Adipose tissue (tissue), 3 donors: ENCODE measurements around the gene LYL1. TPM values are rescaled to one million over a fixed set of nuclear protein-coding genes. Genes with fewer than 3 reads are reported as not detected.

Experiments
- H3K27ac ChIP-seq: one replicate; pipeline ENCODE4 v1.5.1; 2013; ENCODE audit warnings: low read depth, low read length
- WGBS, 3 donors: extraction: QIAGEN DNeasy Blood & Tissue Kit; methylation state at CpG; one replicate each; pipeline ENCODE4 v1.1.7; 2013; 5-methylcytosine and 5-hydroxymethylcytosine counted together
- polyA plus RNA-seq, 3 donors: library from polyadenylated mRNA; stranded (reverse); fragments of 200-250 nt; gene quantifications; one replicate each; pipeline ENCODE4 v1.2.3, GENCODE V29; 2013
- donor health status: healthy with polysubstance abuse.
- donor health status: Bipolar disorder and iron deficiency.
- donor health status: healthy.

Gene LYL1
- polyA plus RNA-seq, 3 donors: 1.9 to 10.3 (median 7.9) TPM

GRCh38 chr19:13116282-13117175 is 13.9 kb upstream of the LYL1 start, which contains the start of gene TRMT1:
TSS of gene TRMT1 (minus strand) at chr19:13116740. CDS start at chr19:13116399, 341 bp downstream.
- WGBS, 3 donors: 0 to 1% (median 1%) methylated on average over 51 of the region's 51 CpGs

DNA sequence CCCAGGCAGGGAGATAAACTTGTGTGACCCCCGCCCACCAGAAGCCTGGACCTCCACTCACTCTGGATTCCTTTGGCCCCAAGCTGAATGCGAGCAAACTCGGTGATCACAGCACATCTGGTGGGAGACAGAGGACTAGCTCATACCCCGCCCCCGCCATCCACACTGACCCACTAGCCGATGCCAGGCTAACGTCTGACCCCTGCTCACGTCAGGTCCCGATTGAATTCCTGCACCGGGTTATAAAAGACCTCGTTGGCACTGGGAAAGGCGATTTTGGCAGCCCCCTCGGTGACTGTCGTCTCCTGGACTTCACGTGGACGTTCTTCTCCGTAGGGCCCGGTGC is 13.3 kb upstream of the LYL1 start:
- no peak overlapping the region for H3K27ac ChIP-seq
- 1 to 4% (median 1%) methylated on average over 18 of the region's 18 CpGs for WGBS, 3 donors

More at GRCh38 chr19:13116282-13117175, 13.9 kb upstream of the LYL1 start, which contains the start of gene TRMT1:
- no peak within 1 kb of the TSS for H3K27ac ChIP-seq

GRCh38 chr19:13112555-13112954 is 9.9 kb upstream of the LYL1 start:
- 94 to 98% (median 94%) methylated on average over 7 to 10 of the region's 10 CpGs for WGBS, 3 donors
- no peak overlapping the region for H3K27ac ChIP-seq

DNA sequence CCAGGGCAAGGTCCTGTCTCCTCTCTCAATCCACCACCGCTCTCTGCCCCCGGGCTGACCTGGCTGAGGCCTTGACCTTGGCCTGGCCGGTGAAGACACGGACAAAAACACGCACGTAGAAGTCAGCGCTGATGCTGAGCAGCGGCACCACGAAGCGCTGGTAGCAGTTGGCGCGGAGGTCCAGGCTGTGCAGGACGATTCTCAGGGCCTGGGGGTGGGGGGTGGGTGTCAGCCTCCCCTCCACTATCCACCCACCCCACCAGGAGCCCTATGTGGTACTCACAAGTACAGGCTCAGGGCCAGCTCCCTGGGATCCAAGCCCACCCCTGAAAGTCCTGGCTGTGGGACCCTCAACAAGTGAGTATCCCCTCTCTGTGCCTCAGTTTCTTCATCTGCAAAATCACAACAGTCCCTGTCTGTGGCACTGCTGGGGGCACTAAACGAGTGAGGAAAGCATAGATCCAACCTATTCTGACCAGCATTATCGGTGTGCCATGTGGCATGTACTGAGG is 7.5 kb upstream of the LYL1 start:
- no peak overlapping the region for H3K27ac ChIP-seq
- WGBS, 3 donors: 86 to 92% (median 92%) methylated on average over 15 of the region's 15 CpGs

DNA sequence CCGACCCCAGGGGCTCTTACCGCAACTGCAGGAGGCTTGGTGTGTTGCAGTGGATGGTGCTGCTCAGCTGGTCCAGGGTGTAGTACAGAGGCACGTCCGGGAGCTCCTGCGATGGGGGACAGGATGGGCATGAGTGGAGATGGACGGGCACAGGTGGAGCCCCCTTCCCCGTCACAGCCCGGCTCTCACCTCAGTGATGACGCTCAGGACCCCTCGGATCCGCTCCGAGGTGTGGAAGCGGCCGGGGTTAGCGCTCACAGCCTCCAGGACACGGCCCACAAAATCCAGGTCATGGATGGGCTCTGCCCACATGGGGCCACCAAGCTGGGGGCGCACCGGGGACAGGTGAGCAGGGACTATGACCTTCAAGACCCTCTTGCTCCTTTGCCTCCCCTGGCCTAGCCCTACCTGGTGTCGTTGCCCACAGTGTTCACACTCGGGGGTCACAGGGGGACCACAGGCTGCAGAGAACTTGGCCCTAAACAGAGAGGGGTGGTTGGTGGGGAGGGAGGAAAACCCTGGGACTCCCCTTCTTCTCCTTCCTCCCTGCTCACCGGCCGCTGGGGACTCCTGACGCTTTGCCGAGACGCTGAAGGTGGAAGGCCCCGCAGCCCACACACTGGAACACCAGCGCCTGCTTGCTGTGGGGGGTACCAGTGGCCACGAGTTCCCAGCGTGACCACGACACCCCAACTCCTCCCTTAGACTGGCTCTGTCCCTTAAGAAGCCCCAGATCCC is 6.9 kb upstream of the LYL1 start:
- WGBS, 3 donors: 92 to 95% (median 94%) methylated on average over 30 of the region's 30 CpGs
- no peak overlapping the region for H3K27ac ChIP-seq

DNA sequence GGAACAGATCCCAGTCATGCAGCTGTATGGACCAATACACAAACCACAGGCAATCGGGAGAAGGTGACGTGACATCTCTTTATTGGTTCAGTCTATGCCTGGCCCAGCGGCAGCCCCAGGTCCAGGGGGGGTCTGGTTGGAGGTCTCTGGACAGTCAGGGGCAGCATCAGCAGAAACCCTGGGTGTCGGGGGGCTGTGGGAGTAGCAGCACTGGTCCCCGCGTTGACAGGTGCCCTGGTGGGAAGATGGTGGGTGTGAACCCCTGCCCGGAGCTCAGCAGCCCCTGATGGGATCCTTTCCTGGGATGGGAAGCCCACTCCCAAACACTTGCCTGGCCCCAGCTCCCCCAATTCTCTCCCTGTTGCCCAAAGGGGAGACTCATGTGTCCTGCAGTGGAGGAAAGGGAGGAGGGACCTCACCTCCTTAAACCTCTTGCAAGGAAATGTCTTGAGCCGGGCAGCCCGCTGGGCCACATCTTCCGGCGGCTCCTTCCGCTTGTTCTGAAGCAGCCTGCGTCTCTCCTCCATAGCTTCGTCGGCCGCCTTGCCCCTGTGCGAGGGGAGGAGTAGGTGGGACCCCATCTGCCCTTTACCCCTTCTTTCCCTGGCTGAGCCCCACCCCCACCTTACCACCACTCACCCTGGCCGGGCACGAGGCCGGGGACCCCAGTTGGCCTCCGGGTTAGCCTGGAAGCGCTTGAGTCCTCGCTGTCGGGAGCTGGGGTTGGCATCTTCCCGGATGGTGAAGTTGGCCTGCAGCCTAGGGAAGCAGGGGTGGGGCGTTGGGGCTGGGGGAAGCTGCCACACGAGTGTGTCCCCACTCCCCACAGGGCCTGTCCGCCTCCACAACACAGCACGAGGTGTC is 2.4 kb upstream of the LYL1 start:
- WGBS, 3 donors: 40 to 82% (median 47%) methylated on average over 28 to 29 of the region's 29 CpGs
- H3K27ac ChIP-seq: no peak overlapping the region

DNA sequence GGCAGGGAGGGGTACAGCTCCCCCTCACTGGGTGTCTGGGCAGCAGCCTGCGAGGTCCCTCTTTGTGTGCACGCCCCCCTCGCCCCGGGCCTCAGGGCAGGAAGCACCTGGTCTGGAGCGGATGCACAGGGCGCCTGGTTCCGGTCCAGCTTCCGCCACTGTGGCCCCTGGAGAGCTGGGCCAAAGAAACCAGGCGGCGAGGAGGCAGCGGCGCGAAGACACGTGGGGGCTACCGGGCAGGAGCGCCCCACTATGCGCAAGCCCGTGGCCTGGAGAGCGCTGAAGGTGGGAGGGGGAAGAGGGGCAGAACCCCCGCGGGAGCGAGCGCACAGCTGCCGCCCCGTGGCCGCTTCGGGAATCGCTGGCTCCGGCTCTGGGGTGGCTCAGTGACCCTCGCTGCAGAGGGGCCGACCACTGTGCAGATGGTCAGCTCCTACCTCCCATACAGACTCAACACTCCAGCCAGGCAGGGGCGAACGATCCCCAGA is 1.7 kb upstream of the LYL1 start:
- WGBS, 3 donors: 28 to 42% (median 33%) methylated on average over 25 to 33 of the region's 33 CpGs

DNA sequence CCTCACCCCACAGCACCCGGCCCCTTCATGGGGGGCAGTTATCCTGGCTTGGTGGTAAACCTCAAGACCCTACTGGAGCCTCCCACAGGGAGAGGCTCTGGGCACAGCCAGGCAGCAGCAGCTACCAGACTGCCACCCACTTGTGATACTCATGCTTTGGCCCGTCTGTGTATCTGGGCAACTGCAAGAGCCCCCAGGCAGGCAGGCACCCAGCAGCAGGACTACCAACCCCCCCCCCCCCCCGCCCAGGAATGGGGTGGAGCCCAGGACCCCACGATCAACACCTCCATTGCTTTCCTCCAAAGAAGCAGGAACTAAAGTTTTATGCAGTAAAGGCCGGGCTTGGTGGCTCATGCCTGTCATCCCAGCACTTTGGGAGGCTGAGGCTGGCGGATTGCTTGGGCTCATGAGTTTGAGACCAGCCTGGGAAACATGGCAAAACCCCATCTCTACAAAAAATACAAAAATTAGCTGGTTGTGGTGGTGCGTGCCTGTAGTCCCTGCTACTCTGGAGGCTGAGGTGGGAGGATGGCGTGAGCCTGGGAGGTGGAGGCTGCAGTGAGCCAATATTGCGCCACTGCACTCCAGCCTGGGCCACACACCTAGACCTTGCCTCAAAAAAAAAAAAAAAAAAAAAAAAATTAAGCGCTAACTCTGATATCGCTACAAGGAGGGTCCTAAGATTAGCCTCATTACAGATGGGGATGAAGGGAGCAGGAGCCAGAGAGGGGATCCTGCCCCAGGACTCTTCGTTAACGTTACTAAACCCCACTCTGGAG is 1.1 kb upstream of the LYL1 start:
- 42 to 84% (median 56%) methylated on average over 12 to 13 of the region's 13 CpGs for WGBS, 3 donors

More for the DNA sequence above, 1.7 kb upstream of the LYL1 start:
- H3K27ac ChIP-seq: no peak overlapping the region

DNA sequence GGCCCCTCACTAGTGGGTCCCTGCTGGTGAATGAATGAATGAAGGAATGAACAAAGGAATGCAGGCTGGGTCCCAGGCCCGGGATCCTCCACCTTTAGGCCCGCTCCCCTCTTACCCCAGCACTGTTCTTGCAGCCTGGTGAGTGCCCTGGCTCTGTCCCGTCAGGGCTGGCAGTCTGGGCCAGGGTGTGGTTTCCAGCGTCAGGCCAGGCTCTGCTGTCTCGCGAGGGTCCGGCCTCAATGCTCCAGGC is 317 bp downstream of the LYL1 start:
- 5 to 17% (median 12%) methylated on average over 7 of the region's 7 CpGs for WGBS, 3 donors
- H3K27ac ChIP-seq: peak overlapping the region; percentile 80

More for the DNA sequence above, 1.1 kb upstream of the LYL1 start:
- peak overlapping the region; percentile 28 for H3K27ac ChIP-seq

- WGBS, 3 donors: 37 to 59% (median 51%) methylated on average over 7 of the region's 7 CpGs
- peak overlapping the region; percentile 80 for H3K27ac ChIP-seq
Measured at GRCh38 chr19:13101590-13102415, 855 bp downstream of the LYL1 start.

- WGBS, 3 donors: 45 to 56% (median 48%) methylated on average over 13 to 18 of the region's 18 CpGs
- H3K27ac ChIP-seq: no peak overlapping the region
Measured at GRCh38 chr19:13100841-13101589, 1.6 kb downstream of the LYL1 start.

- WGBS, 3 donors: 51 to 85% (median 57%) methylated on average over 12 of the region's 12 CpGs
Measured at GRCh38 chr19:13100031-13100588, 2.5 kb downstream of the LYL1 start.

DNA sequence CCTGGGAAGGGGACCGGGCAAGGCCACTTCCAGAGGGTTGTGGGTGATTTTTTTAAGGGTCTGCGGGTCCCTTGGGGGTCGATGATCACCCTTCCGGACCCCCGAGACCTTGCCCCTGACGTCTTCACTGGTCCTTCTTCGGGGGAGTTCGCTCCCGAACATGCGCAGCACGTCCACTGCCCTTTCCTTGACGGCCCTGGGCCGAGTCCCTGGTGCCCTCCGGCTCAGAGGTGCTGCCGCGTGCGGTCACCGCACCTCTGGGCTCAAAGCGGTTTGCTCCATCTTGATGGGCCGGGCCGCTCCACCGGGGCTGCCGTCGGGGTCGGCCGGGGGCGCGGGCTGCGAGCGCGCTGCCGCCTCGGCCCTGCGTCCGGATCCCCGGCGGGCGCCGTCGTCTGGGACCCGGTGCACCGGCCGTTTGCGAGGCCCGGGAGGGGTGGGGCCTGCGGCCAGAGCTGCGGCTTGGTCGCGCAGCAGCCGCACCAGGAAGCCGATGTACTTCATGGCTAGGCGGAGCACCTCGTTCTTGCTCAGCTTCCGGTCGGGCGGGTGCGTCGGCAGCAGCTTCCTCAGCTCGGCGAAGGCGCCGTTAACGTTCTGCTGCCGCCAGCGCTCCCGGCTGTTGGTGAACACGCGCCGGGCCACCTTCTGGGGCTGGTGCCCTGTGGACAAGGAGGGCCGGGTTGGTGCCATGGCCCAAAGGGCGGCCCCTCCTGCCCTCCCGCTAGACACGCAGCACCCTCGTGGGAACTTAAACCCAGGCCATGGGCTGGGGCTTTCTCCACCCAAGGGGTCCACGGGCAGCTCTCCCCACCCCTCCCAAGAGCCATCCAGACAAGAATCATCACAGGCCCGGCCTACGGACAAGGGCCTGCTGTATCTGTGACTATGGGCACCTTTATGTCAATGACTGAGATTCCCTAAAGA is 3.3 kb downstream of the LYL1 start:
- H3K27ac ChIP-seq: peak overlapping the region; percentile 82
- 26 to 27% (median 27%) methylated on average over 75 to 77 of the region's 77 CpGs for WGBS, 3 donors

More at GRCh38 chr19:13100031-13100588, 2.5 kb downstream of the LYL1 start:
- H3K27ac ChIP-seq: peak overlapping the region; percentile 82

DNA sequence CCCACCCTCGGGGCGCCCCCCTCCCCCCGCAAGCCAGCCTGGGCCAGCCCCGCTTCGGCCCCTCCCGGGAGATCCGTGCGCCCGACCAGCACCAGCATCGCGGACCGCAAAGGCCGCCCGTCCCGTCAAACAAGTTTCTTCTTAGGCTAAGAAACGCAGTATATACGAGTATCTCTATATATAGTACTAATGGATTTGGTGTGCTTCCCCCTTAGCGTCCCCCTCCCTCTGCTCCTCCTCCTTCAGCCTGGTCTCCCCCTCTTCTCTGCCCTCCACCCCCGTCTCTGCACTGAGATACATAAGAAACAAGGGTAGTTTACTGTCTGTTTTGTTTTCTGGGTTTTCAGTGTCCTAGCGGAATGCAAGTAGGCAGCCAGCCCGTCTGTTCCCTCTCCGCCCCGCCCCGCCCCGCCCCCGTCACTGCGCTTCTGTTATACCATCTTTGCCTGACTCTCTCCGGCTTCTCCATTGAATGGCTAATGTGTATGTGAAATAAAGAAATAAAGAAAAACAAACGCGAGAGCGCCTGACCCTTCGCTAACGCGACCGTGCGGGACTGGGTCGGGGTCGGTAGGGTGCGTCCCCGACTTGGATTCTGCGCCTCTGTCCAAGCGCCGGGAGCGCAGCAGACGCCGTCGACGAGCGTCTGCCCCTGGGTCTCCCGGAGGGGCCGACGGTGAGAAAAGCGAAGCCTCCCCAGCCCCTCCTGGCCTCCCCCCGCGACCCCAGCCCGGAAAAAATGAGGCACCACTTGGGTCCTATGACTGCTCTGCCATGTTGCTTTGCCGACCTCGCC is 4.2 kb downstream of the LYL1 start:
- peak overlapping the region; percentile 82 for H3K27ac ChIP-seq
- WGBS, 3 donors: 6 to 19% (median 19%) methylated on average over 51 to 58 of the region's 58 CpGs
